ENCODE measurements around the gene FXR2. TPM values are rescaled to one million over a fixed set of nuclear protein-coding genes. Genes with fewer than 3 reads are reported as not detected.
A peak's percentile ranks its signal among the peaks of the same experiment; 100 is the strongest.
"Not testable (repeated sequence)": the region's sequence is repeated elsewhere in the genome, so short reads cannot be mapped to it uniquely, and the experiment has no call there.

The FXR2 gene
- total and polyA plus RNA-seq, 10 donors: 17.7 to 29.3 (median 24.0) TPM

DNA sequence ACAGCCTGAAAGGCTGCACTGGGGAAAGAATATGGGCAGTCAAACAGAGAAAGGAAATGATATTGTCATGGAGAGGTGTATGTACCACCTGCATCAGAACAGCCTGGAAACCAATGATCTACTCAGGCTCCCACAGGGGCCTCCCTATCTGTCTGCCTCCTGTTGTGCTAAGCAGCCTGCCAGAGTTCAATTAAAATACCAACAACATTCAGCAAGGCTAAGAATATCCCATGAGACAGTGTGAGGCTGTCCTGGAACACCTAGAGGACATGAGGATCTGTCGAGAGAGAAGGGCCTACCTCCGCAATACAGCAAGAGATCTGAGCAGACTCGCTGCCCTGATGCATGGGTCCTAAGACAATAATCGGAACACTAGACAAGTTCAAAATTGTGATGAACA, 8.4 kb downstream of the FXR2 start:
- no peak for TF ChIP-seq POLR2AphosphoS5 (IDR thresholded peaks at IDR 0.05)
- TF ChIP-seq, protein P1, sequence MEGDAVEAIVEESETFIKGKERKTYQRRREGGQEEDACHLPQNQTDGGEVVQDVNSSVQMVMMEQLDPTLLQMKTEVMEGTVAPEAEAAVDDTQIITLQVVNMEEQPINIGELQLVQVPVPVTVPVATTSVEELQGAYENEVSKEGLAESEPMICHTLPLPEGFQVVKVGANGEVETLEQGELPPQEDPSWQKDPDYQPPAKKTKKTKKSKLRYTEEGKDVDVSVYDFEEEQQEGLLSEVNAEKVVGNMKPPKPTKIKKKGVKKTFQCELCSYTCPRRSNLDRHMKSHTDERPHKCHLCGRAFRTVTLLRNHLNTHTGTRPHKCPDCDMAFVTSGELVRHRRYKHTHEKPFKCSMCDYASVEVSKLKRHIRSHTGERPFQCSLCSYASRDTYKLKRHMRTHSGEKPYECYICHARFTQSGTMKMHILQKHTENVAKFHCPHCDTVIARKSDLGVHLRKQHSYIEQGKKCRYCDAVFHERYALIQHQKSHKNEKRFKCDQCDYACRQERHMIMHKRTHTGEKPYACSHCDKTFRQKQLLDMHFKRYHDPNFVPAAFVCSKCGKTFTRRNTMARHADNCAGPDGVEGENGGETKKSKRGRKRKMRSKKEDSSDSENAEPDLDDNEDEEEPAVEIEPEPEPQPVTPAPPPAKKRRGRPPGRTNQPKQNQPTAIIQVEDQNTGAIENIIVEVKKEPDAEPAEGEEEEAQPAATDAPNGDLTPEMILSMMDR (IDR thresholded peaks at IDR 0.05 in 8 of 11, conservative IDR thresholded peaks at IDR 0.05 in 3 of 11): no peak
- no peak overlapping the region for H3K27ac ChIP-seq

DNA sequence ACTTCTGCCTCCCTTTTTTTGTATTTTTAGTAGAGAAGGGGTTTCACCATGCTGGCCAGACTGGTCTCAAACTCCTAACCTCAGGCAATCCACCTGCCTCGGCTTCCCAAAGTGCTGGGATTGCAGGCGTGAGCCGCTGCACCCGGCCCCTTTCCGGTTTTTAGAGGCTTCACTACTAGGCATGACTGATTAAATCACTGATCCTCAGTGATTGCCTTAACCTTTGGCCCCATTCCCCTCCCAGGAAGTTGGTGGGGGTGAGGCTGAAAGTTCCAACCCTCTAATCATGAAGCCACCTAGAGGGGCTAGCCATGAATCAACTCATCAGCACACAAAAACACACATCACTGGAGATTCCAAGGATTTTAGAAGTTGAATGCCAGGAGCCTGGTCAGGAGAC, 17.1 kb downstream of the FXR2 start:
- 76 to 83% (median 80%) methylated on average over 5 of the region's 5 CpGs for WGBS, 5 donors
- H3K27me3 ChIP-seq (replicated peaks in 1 of 7); DNase-seq; intact Hi-C loops (cut with DNase I; ENCODE audit: low total_unique reads); H3K4me1 ChIP-seq; H3K4me3 ChIP-seq; H3K27ac ChIP-seq; H3K9me3 ChIP-seq: not testable (repeated sequence)
- H3K36me3 ChIP-seq: peaks cover 9 to 98% (median 96%) of the 10 kb centered on the region in 6 donors

More for the DNA sequence above, 8.4 kb downstream of the FXR2 start:
- WGBS, 5 donors: 97 to 99% (median 97%) methylated on average over 4 of the region's 4 CpGs
- no peak for DNase-seq
- peaks cover 4 to 83% (median 51%) of the 10 kb centered on the region in 6 donors for H3K36me3 ChIP-seq
- H3K4me1 ChIP-seq: peaks cover 0 to 28% (median 8%) of the 10 kb centered on the region in 6 donors
- H3K9me3 ChIP-seq: no peaks in the 10 kb centered on the region
- H3K4me3 ChIP-seq: no peak overlapping the region
- H3K27me3 ChIP-seq (replicated peaks in 1 of 7): no peaks in the 10 kb centered on the region
- intact Hi-C loops (cut with DNase I; ENCODE audit: low total_unique reads): no loop called here

DNA sequence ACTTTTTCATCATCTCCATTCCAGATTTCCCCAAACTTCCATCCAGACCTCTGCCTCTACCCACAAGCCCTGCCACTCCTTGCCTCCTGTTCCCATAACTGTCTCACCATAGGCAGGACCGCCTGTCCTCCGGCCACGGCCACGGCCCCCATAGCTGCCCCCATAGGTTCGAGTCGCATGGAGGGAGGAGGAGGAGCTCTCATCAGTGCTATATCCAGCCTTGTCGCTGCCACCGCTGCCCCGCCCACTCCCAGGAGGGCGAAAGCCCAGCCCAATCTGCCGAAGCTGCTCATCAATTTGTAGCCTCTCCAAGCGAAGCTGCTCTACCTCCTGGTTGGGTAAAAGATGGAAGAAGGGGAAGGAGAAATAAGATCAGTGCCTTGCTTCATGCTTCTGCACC, 21.4 kb downstream of the FXR2 start:
- no peak overlapping the region for H3K4me3 ChIP-seq
- H3K27me3 ChIP-seq (replicated peaks in 1 of 7): no peaks in the 10 kb centered on the region
- WGBS, 5 donors: 88 to 92% (median 90%) methylated on average over 12 of the region's 12 CpGs
- H3K36me3 ChIP-seq: peaks cover 5 to 98% (median 71%) of the 10 kb centered on the region in 6 donors
- no peaks in the 10 kb centered on the region for H3K9me3 ChIP-seq
- no peak for TF ChIP-seq POLR2A (IDR thresholded peaks at IDR 0.05)
- TF ChIP-seq POLR2AphosphoS5 (IDR thresholded peaks at IDR 0.05): peak in 2 of 3 donors; percentile 17 to 33
- TF ChIP-seq, protein P1 (IDR thresholded peaks at IDR 0.05 in 8 of 11, conservative IDR thresholded peaks at IDR 0.05 in 3 of 11): no peak
- H3K27ac ChIP-seq: no peak overlapping the region
- DNase-seq: no peak
- intact Hi-C loops (cut with DNase I; ENCODE audit: low total_unique reads): no loop called here
- peaks cover 7 to 20% (median 14%) of the 10 kb centered on the region in 6 donors for H3K4me1 ChIP-seq

DNA sequence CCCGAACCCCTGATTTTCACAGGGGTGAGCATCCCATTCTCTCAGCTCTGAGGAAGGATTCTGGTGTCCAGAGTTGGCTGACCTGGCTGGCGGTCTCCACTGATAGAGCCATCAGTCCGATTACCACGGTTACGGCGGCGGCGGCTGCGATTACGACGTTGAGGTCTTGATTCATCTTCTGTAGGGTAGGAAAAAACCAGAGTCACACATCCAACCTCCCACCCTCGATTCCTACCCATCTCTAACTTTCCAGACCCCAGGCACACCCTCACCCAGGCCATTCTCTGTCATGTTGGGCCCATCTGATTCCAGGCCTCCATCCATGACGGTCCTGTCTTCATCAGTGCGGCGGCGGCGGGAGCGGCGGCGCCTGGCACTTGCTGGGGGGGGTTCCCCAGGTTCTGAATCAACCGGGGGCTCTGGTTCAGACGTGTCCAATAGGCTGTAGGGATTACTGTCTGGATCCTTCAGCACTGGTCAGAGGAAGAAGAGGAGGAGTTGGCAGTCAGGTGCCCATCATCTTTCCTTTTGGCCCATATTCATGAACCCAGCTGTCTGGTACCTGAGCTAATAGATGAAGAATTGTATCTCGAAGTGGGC, 22.2 kb downstream of the FXR2 start:
- intact Hi-C loops (cut with DNase I; ENCODE audit: low total_unique reads): no loop called here
- DNase-seq: no peak
- H3K27ac ChIP-seq: no peak overlapping the region
- TF ChIP-seq POLR2AphosphoS5 (IDR thresholded peaks at IDR 0.05): peak in 1 of 3 donors; percentile 55
- no peak for TF ChIP-seq POLR2A (IDR thresholded peaks at IDR 0.05)
- TF ChIP-seq, protein P1 (IDR thresholded peaks at IDR 0.05 in 8 of 11, conservative IDR thresholded peaks at IDR 0.05 in 3 of 11): no peak
- H3K27me3 ChIP-seq (replicated peaks in 1 of 7): no peaks in the 10 kb centered on the region
- H3K9me3 ChIP-seq: no peaks in the 10 kb centered on the region
- peaks cover 7 to 26% (median 16%) of the 10 kb centered on the region in 6 donors for H3K4me1 ChIP-seq
- WGBS, 5 donors: 92 to 97% (median 95%) methylated on average over 20 to 23 of the region's 23 CpGs
- H3K4me3 ChIP-seq: no peak overlapping the region
- peaks cover 5 to 100% (median 71%) of the 10 kb centered on the region in 6 donors for H3K36me3 ChIP-seq
